Esophagus (tissue), 2 donors: ENCODE data around the gene ATP9B. TPM values are rescaled to one million over a fixed set of nuclear protein-coding genes. Genes with fewer than 3 reads are reported as not detected.
A peak's percentile ranks its signal among the peaks of the same experiment; 100 is the strongest.

Source experiments
- H3K27ac ChIP-seq, 2 donors: one replicate each; pipeline ENCODE4 v1.5.1; 2013; ENCODE audit warnings: low read depth in 2 of 2, mild to moderate bottlenecking in 2 of 2, inconsistent platforms in 1 of 2, low read length in 1 of 2, moderate library complexity in 1 of 2
- H3K27me3 ChIP-seq, 2 donors: one replicate each; pipeline ENCODE4 v1.6.1; 2013; ENCODE audit warnings: low read length in 2 of 2, control low read depth in 1 of 2, mild to moderate bottlenecking in 1 of 2; ENCODE audit not compliant: insufficient read depth in 2 of 2, control insufficient read depth in 1 of 2
- H3K36me3 ChIP-seq, 2 donors: one replicate each; pipeline ENCODE4 v1.6.1; 2013; ENCODE audit warnings: low read length in 1 of 2; ENCODE audit not compliant: control insufficient read depth in 2 of 2, insufficient read depth in 2 of 2
- H3K4me1 ChIP-seq, 2 donors: one replicate each; pipeline ENCODE4 v1.6.1; 2013; ENCODE audit warnings: low read length in 1 of 2; ENCODE audit not compliant: control insufficient read depth in 2 of 2, insufficient read depth in 2 of 2
- H3K4me3 ChIP-seq, 2 donors: one replicate each; pipeline ENCODE4 v1.5.1; 2013; ENCODE audit warnings: low read length in 2 of 2, mild to moderate bottlenecking in 2 of 2, low read depth in 1 of 2, moderate library complexity in 1 of 2
- H3K9me3 ChIP-seq, 2 donors: one replicate each; pipeline ENCODE4 v1.6.1; 2013; ENCODE audit warnings: mild to moderate bottlenecking in 2 of 2, low read depth in 1 of 2, low read length in 1 of 2, moderate library complexity in 1 of 2; ENCODE audit not compliant: control insufficient read depth in 2 of 2, insufficient read depth in 1 of 2
- WGBS, 2 donors: extraction: QIAGEN DNeasy Blood & Tissue Kit; methylation state at CpG; one replicate each; pipeline ENCODE4 v1.1.7; 2013; 5-methylcytosine and 5-hydroxymethylcytosine counted together
- polyA plus RNA-seq, 2 donors: library from polyadenylated mRNA; stranded (reverse); fragments of 200-250 nt; gene quantifications; one replicate each; pipeline ENCODE4 v1.2.3, GENCODE V29; 2013
- donor health status: healthy with polysubstance abuse.
- donor health status: Bipolar disorder and iron deficiency.

Gene ATP9B
- polyA plus RNA-seq, 2 donors = 9.6 to 10.5 TPM

DNA sequence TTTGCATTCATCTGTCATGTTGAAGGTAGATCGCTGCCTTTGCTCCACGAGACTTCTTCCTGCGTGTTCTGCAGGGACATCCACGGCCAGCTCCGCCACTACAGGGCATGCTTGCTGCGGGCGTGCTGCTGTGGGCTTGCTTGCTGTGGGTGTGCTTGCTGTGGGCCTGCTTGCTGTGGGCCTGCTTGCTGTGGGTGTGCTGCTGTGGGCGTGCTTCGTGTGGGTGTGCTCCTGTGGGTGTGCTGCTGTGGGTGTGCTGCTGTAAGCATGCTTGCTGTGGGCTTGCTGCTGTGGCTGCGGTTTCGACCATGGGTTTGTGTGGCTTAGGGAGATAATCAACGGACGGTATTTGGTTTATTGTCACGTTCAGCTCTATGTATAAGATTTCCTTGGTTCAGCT is 165.2 kb downstream of the ATP9B start:
- H3K4me1 ChIP-seq = no peaks in the 10 kb centered on the region
- H3K27me3 ChIP-seq = no peaks in the 10 kb centered on the region
- H3K36me3 ChIP-seq = peaks cover 0 to 3% of the 10 kb centered on the region in 2 donors
- H3K4me3 ChIP-seq = no peak overlapping the region
- H3K9me3 ChIP-seq = no peaks in the 10 kb centered on the region
- H3K27ac ChIP-seq = no peak overlapping the region
- WGBS, 2 donors = 95 to 96% methylated on average over 14 of the region's 14 CpGs

DNA sequence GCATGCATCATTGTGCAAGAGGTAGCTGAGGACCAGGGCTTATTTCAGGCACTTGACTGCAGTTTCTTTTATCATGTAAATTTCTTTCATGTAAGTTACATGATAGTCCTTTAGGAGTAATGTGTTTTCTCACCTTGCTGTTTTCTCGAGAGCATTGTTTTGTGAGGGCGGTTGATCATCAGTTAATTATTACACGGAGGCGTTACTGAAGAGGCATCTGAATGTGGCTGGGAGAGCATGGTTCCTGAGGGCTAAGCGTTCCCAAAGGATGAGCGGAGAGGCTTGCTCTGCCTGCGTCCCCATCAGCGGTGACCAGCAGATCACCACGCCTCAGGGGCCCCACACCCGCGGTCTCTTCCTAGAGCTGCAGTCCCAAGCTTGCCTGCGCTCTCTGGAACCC is 170.4 kb downstream of the ATP9B start:
- Histone ChIP-seq H3K4me3 (no peak overlapping the region), H3K9me3 (no peaks in the 10 kb centered on the region), H3K27me3 (no peaks in the 10 kb centered on the region), H3K36me3 (peaks cover 0 to 3% of the 10 kb centered on the region in 2 donors), H3K27ac (no peak overlapping the region), H3K4me1 (no peaks in the 10 kb centered on the region)
- 95% methylated on average over 12 of the region's 12 CpGs for WGBS, 2 donors

DNA sequence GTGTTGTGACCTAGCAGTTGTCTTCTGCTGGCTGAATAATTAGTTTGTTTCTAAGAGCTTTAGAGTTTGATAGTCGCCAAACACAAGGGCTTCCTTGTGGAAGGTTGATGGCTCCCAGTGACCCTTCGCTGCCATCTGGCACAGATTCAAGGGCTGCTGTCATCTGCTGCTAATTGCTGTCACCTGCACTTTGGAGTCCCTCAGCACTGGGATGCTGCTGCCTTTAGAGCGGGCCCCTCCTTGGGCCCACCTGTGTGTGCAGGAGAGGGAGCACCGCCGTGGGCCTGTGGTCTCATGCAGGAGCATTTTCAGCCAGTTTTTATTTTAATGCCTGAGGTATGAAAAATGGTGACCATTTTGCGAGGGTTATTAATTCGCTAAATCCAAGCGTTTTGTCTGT is 172.6 kb downstream of the ATP9B start:
- H3K4me3 ChIP-seq = no peak overlapping the region
- H3K9me3 ChIP-seq = peaks cover 0 to 5% of the 10 kb centered on the region in 2 donors
- H3K4me1 ChIP-seq = no peaks in the 10 kb centered on the region
- H3K27me3 ChIP-seq = no peaks in the 10 kb centered on the region
- H3K27ac ChIP-seq = no peak overlapping the region
- peaks cover 0 to 3% of the 10 kb centered on the region in 2 donors for H3K36me3 ChIP-seq
- 91 to 95% methylated on average over 8 of the region's 8 CpGs for WGBS, 2 donors

DNA sequence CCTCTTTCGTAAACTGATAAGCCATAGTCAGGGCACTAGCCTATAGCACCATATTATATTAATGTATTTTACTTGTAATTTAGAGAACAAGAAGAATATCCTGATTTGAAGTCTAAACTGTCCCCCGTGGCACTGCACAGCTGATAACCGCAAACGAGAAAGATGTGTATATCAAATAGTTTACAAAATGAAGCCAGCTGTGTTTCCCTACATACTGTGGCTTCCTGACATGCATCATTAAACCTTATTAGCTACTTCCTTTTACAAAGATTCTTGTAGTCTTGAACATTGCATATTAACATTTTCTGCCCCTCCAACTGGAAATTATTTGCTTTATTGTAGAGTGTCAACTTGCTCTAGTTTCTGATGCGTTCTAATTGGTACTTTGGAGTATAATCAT is 173.1 kb downstream of the ATP9B start:
- no peaks in the 10 kb centered on the region for H3K4me1 ChIP-seq
- peaks cover 0 to 5% of the 10 kb centered on the region in 2 donors for H3K9me3 ChIP-seq
- no peak overlapping the region for H3K4me3 ChIP-seq
- H3K27ac ChIP-seq = no peak overlapping the region
- no peaks in the 10 kb centered on the region for H3K27me3 ChIP-seq
- peaks cover 0 to 3% of the 10 kb centered on the region in 2 donors for H3K36me3 ChIP-seq
- 75 to 80% methylated on average over 5 of the region's 5 CpGs for WGBS, 2 donors

DNA sequence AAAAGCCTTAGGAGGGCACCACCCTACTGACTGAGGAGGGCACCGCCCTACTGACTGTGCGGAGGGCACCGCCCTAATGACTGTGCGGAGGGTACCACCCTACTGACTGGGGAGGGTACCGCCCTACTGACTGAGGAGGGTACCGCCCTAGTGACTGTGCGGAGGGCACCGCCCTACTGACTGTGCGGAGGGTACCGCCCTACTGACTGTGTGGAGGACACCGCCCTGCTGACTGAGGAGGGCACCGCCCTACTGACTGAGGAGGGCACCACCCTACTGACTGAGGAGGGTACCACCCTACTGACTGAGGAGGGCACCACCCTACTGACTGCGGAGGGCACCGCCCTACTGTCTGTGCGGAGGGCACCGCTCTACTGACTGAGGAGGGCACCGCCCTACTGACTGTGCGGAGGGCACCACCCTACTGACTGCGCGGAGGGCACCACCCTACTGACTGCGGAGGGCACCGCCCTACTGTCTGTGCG is 176.4 kb downstream of the ATP9B start:
- Histone ChIP-seq H3K27me3 (no peaks in the 10 kb centered on the region), H3K4me1 (no peaks in the 10 kb centered on the region), H3K9me3 (peaks cover 0 to 5% of the 10 kb centered on the region in 2 donors), H3K4me3 (no peak overlapping the region), H3K27ac (peak overlapping the region; percentile 73 to 88), H3K36me3 (no peaks in the 10 kb centered on the region)
- 68 to 75% methylated on average over 20 to 23 of the region's 23 CpGs for WGBS, 2 donors

DNA sequence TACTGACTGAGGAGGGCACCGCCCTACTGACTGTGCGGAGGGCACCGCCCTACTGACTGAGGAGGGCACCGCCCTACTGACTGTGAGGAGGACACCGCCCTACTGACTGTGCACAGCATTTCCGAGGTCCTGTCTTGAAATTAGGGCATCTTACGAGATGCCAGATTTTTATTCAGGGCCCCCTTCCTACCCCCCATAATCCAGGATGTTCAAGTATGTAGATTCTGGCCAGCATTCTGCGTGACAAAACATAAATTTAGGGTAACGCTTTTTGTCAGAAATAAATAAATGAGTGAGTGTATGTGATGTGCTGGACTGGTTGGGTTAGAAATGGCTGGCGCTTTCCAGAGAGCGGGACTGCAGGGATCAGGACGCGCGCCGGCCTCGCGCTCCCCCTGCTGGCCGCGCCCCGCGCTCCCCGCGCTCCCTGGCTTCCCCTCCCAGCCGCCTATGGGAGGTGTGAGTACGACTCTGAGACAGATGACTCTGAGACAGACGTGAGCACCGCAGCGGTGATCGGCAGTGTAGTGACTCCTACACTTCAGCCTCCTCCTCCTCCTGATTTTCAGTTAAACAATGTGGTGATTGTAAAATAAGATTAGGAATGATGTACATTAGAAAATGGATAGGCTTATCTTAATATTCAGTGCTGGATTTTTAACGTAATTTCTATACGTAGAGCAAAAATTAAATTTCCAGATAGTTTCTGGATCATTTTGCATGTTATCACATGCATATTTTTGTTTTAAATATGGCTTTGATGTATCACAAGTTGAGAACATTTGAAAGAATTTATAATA is 177.3 kb downstream of the ATP9B start:
- Histone ChIP-seq H3K27ac (peak overlapping the region; percentile 30 to 79), H3K36me3 (no peaks in the 10 kb centered on the region), H3K4me1 (no peaks in the 10 kb centered on the region), H3K9me3 (peaks cover 0 to 5% of the 10 kb centered on the region in 2 donors), H3K4me3 (no peak overlapping the region), H3K27me3 (no peaks in the 10 kb centered on the region)
- WGBS, 2 donors = 20% methylated on average over 31 of the region's 31 CpGs

DNA sequence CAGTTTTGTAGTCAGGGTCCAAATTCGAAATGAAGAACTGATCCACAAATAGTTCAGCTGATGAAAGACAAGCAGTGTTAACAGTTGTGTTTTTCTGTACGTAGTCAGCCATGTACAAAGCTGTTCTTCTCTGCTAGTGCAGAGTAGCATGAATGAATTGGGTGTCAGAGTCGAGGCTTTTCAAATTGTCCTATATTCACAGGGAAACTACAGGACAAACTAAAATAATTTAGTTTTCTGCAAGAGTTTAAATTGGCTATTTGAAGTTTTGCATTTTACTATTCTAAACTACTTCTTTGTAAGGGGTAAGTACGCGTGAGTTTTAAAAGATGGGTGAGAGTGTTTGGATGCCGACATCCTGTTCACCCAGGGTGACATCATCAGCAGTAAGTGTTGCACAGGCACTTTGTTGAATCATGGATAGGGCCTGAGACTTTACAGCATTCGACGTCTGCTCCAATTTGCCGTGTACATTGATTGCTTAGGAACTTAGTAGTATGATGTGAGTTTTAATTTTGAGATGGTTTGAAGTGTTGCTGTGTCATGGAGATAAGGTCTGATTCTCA is 179.4 kb downstream of the ATP9B start:
- Histone ChIP-seq H3K4me1 (no peaks in the 10 kb centered on the region), H3K9me3 (peaks cover 0 to 5% of the 10 kb centered on the region in 2 donors), H3K27me3 (no peaks in the 10 kb centered on the region), H3K4me3 (no peak overlapping the region), H3K36me3 (no peaks in the 10 kb centered on the region), H3K27ac (no peak overlapping the region)
- 90 to 93% methylated on average over 9 of the region's 9 CpGs for WGBS, 2 donors

DNA sequence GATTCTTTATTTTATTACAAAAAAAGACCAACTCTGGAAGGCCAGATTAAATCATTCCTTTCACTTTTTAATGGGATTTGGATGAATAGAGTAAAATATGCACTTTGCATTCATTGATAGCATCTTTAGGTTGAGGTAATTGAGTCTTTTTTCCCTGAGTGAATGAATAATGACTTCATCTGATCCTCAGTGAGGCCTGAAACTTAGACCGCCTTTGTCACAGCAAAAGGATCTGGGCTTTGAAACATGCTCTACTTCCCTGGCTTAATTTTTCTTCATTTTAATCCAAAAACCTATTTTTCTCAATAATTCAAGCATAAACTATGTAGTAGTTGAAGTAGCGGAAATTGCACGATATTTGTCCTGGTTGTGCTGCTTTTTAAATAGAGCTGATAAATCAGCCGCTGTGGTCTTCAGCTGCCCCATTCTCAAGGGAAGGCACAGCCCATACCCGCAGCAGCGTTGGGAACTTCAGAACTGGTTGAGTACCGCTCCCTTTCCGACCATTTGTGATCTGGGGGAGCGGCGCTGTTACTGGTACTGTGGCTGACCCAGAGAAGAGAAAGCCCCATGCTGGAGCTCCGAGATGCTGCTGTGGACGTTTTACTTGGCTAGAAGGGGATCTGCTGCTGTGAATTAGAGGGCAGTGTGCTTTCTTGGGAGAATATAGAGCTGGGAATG is 181.2 kb downstream of the ATP9B start:
- Histone ChIP-seq H3K36me3 (peaks cover 0 to 8% of the 10 kb centered on the region in 2 donors), H3K27me3 (no peaks in the 10 kb centered on the region), H3K4me3 (no peak overlapping the region), H3K9me3 (peaks cover 0 to 4% of the 10 kb centered on the region in 2 donors), H3K4me1 (no peaks in the 10 kb centered on the region), H3K27ac (no peak overlapping the region)
- WGBS, 2 donors = 86 to 92% methylated on average over 12 of the region's 12 CpGs

DNA sequence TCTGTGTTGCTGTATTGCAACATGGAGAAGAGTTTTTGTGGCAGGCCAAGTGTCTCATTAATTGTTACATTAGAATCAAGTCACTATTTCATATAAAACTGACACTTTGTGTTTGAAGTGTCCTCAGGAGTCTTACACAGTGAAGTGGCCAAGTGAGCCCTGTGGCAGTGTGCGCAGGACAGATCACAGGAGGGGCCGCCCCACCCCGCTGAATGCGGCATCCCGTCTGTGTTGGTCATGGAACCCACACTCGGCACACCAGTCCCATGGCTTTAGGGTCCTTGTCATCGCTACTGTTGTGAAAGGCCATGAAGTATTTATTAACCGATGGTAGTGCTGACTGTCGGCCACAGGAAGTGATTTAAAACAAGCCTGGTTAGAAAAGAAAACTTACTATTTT is 181.8 kb downstream of the ATP9B start:
- no peak overlapping the region for H3K27ac ChIP-seq
- H3K9me3 ChIP-seq = no peaks in the 10 kb centered on the region
- WGBS, 2 donors = 92 to 94% methylated on average over 9 of the region's 9 CpGs
- H3K4me1 ChIP-seq = no peaks in the 10 kb centered on the region
- no peaks in the 10 kb centered on the region for H3K27me3 ChIP-seq
- no peak overlapping the region for H3K4me3 ChIP-seq
- H3K36me3 ChIP-seq = peaks cover 0 to 8% of the 10 kb centered on the region in 2 donors
